Panc1 (cell line): ENCODE measurements around the gene TRIML2. TPM values are rescaled to one million over a fixed set of nuclear protein-coding genes. Genes with fewer than 3 reads are reported as not detected.

Experiments used
- ATAC-seq: fragments of 200-7000 bp; cut with Tn5 transposase; 2 replicates; pipeline ENCODE4 v1.9.1; 2020; ENCODE audit warnings: mild to moderate bottlenecking, moderate library complexity
- BruUV-seq: library from RNA; stranded (reverse); fragments of 400-500 nt; replicated peaks from 2 replicates; lab custom pipeline; 2021; lab: Mats Ljungman, UMichigan
- CTCF ChIA-PET: fragments of 300-600 bp; sonication (Branson Sonifier 250); formaldehyde crosslinking; loops from one replicate; lab custom pipeline; 2022; ENCODE audit warnings: antibody characterized with exemption; lab: Charles Lee
- POLR2A ChIA-PET: fragments of 300-600 bp; sonication (Branson Sonifier 250); formaldehyde crosslinking; loops from one replicate; lab custom pipeline; 2022; ENCODE audit warnings: antibody characterized with exemption; lab: Charles Lee
- DNase-seq: peaks from one replicate; pipeline ENCODE4 v3.0.0-alpha.2; 2010; ENCODE audit warnings: low read depth, low spot score
- H3K27ac ChIP-seq: 2 replicates; pipeline ENCODE4 v1.5.1; 2011; ENCODE audit warnings: mild to moderate bottlenecking, low read length, inconsistent platforms
- H3K27me3 ChIP-seq: fragments of 200-500 bp; sonication (Bioruptor generic); 2 replicates; pipeline ENCODE4 v1.6.0; 2014; ENCODE audit warnings: low read length, inconsistent platforms; ENCODE audit not compliant: control insufficient read depth, insufficient read depth
- H3K36me3 ChIP-seq: fragments of 200-500 bp; sonication (Bioruptor generic); 2 replicates; pipeline ENCODE4 v1.5.1; 2014; ENCODE audit warnings: inconsistent platforms, mild to moderate bottlenecking, low read length, moderate library complexity; ENCODE audit not compliant: control insufficient read depth, insufficient read depth
- H3K4me1 ChIP-seq: 2 replicates; pipeline ENCODE4 v1.5.1; 2011; ENCODE audit warnings: inconsistent platforms, mild to moderate bottlenecking, low read length, moderate library complexity; ENCODE audit not compliant: control insufficient read depth, insufficient read depth
- H3K4me3 ChIP-seq, 2 experiments: 2 replicates each; pipeline ENCODE4 v1.5.1; 2011 to 2012; ENCODE audit warnings: low read depth in 2 of 2, low read length in 2 of 2, mild to moderate bottlenecking in 2 of 2, inconsistent platforms in 1 of 2, moderate library complexity in 1 of 2
- H3K9me3 ChIP-seq: fragments of 200-500 bp; sonication (Bioruptor generic); 2 replicates; pipeline ENCODE4 v1.5.1; 2014; ENCODE audit warnings: low read depth, mild to moderate bottlenecking, inconsistent platforms, low read length, moderate library complexity; ENCODE audit not compliant: control insufficient read depth, insufficient read depth
- POLR2AphosphoS5 ChIP-seq: IDR thresholded peaks from 2 replicates; pipeline ENCODE4 v1.6.1; 2012; ENCODE audit warnings: mild to moderate bottlenecking, low read depth, low read length, moderate library complexity
- REST ChIP-seq, 2 experiments: IDR thresholded peaks; 2 replicates each; pipeline ENCODE4 v1.6.1; 2011 to 2012; ENCODE audit warnings: low read depth in 2 of 2, control low read depth in 1 of 2, low read length in 1 of 2, mild to moderate bottlenecking in 1 of 2, moderate library complexity in 1 of 2; ENCODE audit not compliant: insufficient read depth in 1 of 2
- SIN3A ChIP-seq: IDR thresholded peaks from 2 replicates; pipeline ENCODE4 v1.6.1; 2012; ENCODE audit warnings: low read depth, mild to moderate bottlenecking, low read length, moderate library complexity, borderline replicate concordance; ENCODE audit not compliant: insufficient read depth
- TCF7L2 ChIP-seq: IDR thresholded peaks from 2 replicates; pipeline ENCODE4 v1.6.1; 2011; ENCODE audit warnings: mild to moderate bottlenecking, low read depth, low read length, inconsistent platforms
- in situ Hi-C: cut with HindIII; loops from 2 replicates; pipeline ENCODE4 v1.10.0; 2016; ENCODE audit warnings: low sequenced_read_pairs, low pct_unique_long_range_greater_than_20kb
- intact Hi-C: fragments of 100-400 bp; cut with micrococcal nuclease; formaldehyde crosslinking; loops from one replicate; pipeline ENCODE4 v1.10.0; 2022; ENCODE audit not compliant: unreplicated experiment
- total RNA-seq: library from RNA; stranded (reverse); gene quantifications from one replicate; pipeline ENCODE4 v1.2.1, GENCODE V29; 2021; ENCODE audit not compliant: unreplicated experiment
- TF ChIP-seq, protein P1 (sequence below): fragments of 450-650 bp; IDR thresholded peaks from 2 replicates; pipeline ENCODE4 v1.5.1; 2017; ENCODE audit warnings: mild to moderate bottlenecking

Gene TRIML2
- total RNA-seq, 1 experiment from 2014 or later: not detected

DNA sequence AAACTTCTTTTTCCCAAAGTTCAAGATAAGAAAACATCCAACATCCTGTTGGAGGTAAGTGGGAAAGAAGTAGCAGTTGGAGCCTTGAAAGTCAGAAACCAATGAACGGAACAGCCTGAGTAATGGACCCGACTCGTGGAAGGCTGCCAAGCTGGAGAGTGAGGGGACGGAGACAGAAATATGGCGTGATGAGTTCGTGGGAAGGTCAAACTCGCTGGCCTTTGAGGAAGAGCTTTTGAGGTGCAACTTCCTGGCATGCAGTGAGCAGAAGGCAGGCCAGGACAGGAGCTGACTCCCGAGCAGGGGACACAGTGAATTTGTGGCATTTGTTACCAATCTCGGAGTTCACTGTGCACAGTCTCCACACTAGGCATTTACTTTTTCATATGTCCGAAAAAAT lies 28.8 kb upstream of the TRIML2 start:
- no peak for DNase-seq
- Histone ChIP-seq H3K9me3 (no peaks in the 10 kb centered on the region), H3K27me3 (no peaks in the 10 kb centered on the region), H3K4me3 (no peak overlapping the region), H3K36me3 (no peaks in the 10 kb centered on the region), H3K27ac (no peak overlapping the region), H3K4me1 (no peaks in the 10 kb centered on the region)
- CTCF ChIA-PET: no interaction called here
- intact Hi-C loops (no loop called here), in situ Hi-C loops (no loop called here)
- BruUV-seq: no TSS peak
- POLR2A ChIA-PET: no interaction called here
- TF ChIP-seq TCF7L2 (no peak), SIN3A (no peak), POLR2AphosphoS5 (no peak), REST (IDR thresholded peaks at IDR 0.05; ENCODE audit: insufficient read depth in 1 of 2, low read depth in 2 of 2, low read length in 1 of 2) (no peak)
- TF ChIP-seq, protein P1, sequence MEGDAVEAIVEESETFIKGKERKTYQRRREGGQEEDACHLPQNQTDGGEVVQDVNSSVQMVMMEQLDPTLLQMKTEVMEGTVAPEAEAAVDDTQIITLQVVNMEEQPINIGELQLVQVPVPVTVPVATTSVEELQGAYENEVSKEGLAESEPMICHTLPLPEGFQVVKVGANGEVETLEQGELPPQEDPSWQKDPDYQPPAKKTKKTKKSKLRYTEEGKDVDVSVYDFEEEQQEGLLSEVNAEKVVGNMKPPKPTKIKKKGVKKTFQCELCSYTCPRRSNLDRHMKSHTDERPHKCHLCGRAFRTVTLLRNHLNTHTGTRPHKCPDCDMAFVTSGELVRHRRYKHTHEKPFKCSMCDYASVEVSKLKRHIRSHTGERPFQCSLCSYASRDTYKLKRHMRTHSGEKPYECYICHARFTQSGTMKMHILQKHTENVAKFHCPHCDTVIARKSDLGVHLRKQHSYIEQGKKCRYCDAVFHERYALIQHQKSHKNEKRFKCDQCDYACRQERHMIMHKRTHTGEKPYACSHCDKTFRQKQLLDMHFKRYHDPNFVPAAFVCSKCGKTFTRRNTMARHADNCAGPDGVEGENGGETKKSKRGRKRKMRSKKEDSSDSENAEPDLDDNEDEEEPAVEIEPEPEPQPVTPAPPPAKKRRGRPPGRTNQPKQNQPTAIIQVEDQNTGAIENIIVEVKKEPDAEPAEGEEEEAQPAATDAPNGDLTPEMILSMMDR: no peak
- no peak for ATAC-seq

GRCh38 chr4:188132232-188132631 lies 22.8 kb upstream of the TRIML2 start:
- Histone ChIP-seq H3K36me3 (no peaks in the 10 kb centered on the region), H3K27me3 (no peaks in the 10 kb centered on the region), H3K9me3 (no peaks in the 10 kb centered on the region), H3K4me1 (no peaks in the 10 kb centered on the region), H3K27ac (no peak overlapping the region), H3K4me3 (no peak overlapping the region)
- ATAC-seq (no peak), DNase-seq (no peak)
- BruUV-seq: no TSS peak
- TF ChIP-seq, protein P1: no peak
- TF ChIP-seq SIN3A (no peak), POLR2AphosphoS5 (no peak), REST (IDR thresholded peaks at IDR 0.05; ENCODE audit: insufficient read depth in 1 of 2, low read depth in 2 of 2, low read length in 1 of 2) (no peak), TCF7L2 (no peak)
- POLR2A ChIA-PET: no interaction called here
- in situ Hi-C loops: no loop called here
- CTCF ChIA-PET: no interaction called here
- intact Hi-C loops: no loop called here
